HG02970 (cell line): ENCODE data around the gene UGT1A6.

ENCODE experiments used
- ATAC-seq: cut with Tn5 transposase; IDR thresholded peaks from one replicate; pipeline ENCODE4 v1.9.1; 2021; ENCODE audit warnings: mild to moderate bottlenecking, moderate library complexity, moderate number of reproducible peaks; ENCODE audit not compliant: unreplicated experiment, low FRiP score

Gene UGT1A6

GRCh38 chr2:233798335-233799086 lies 105.8 kb downstream of the UGT1A6 start:
- ATAC-seq: no peak

- ATAC-seq: no peak
Measured at GRCh38 chr2:233799087-233799665, 106.5 kb downstream of the UGT1A6 start.

GRCh38 chr2:233799716-233800115 lies 107.0 kb downstream of the UGT1A6 start:
- no peak for ATAC-seq

GRCh38 chr2:233800208-233800607 lies 107.5 kb downstream of the UGT1A6 start:
- ATAC-seq: no peak

- no peak for ATAC-seq
Measured at GRCh38 chr2:233801357-233802131, 108.9 kb downstream of the UGT1A6 start.

- ATAC-seq: no peak
Measured at GRCh38 chr2:233802132-233802815, 109.6 kb downstream of the UGT1A6 start.

- ATAC-seq: no peak
Measured at GRCh38 chr2:233803292-233803911, 110.7 kb downstream of the UGT1A6 start.

- no peak for ATAC-seq
Measured at GRCh38 chr2:233803994-233804393, 111.3 kb downstream of the UGT1A6 start.

- ATAC-seq: no peak
Measured at GRCh38 chr2:233807215-233807865, 114.7 kb downstream of the UGT1A6 start.

- ATAC-seq: no peak
Measured at GRCh38 chr2:233807966-233808935, 115.6 kb downstream of the UGT1A6 start.

- ATAC-seq: no peak
Measured at GRCh38 chr2:233810385-233810784, 117.7 kb downstream of the UGT1A6 start.

GRCh38 chr2:233811087-233811486 lies 118.4 kb downstream of the UGT1A6 start:
- ATAC-seq: no peak

- no peak for ATAC-seq
Measured at GRCh38 chr2:233811732-233812131, 119.0 kb downstream of the UGT1A6 start.

- ATAC-seq: no peak
Measured at GRCh38 chr2:233813236-233814055, 120.8 kb downstream of the UGT1A6 start.

- no peak for ATAC-seq
Measured at GRCh38 chr2:233814056-233814835, 121.6 kb downstream of the UGT1A6 start.

GRCh38 chr2:233815861-233816260 lies 123.2 kb downstream of the UGT1A6 start:
- ATAC-seq: no peak

GRCh38 chr2:233816334-233816733 lies 123.6 kb downstream of the UGT1A6 start:
- ATAC-seq: no peak
